ENCODE results near the gene COL23A1. TPM values are rescaled to one million over a fixed set of nuclear protein-coding genes. Genes with fewer than 3 reads are reported as not detected.

Gene COL23A1
- total and polyA plus RNA-seq, 2 of the 8 experiments (the other 6 are each of a cell fraction or from before 2014, with no cell fraction given) = 3.1 to 4.7 TPM

DNA sequence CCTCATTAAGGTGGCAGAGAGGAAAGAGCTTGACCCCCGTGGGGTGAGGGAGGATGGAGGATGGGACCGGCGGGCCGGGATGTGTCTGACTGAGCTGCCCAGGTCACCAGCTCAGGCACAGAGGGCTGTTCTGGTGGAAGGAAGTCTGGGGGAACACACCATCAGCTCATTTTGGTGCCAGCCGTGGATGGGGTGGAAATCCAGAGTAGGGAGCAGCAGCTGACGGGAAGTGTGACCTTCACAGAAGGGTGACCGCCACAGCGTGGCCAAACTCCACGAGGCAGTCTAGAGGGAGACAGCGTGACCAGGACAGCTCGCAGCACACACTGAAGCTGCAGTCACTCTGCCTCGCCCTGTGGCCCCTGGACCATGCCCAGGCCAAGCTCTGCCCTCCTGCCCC is 312.3 kb downstream of the COL23A1 start:
- Histone ChIP-seq H2BK120ac (replicated peaks; ENCODE audit: low read depth, low read length) (no peak overlapping the region), H3K18ac (ENCODE audit: extremely low read depth, low read length) (no peak overlapping the region), H3K4ac (replicated peaks; ENCODE audit: insufficient read length, low read depth, low read length) (no peak overlapping the region), H3K27me3 (replicated peaks in 1 of 4; ENCODE audit: control insufficient read depth in 3 of 4, extremely low read depth in 1 of 4, insufficient read depth in 3 of 4, low read length in 3 of 4) (peaks cover 0 to 10% (median 2%) of the 10 kb centered on the region in 4 experiments; a peak in 4 of 7 replicates), H3K14ac (ENCODE audit: insufficient read length) (no peak overlapping the region), H3K4me2 (ENCODE audit: insufficient read depth in 1 of 2, low read depth in 2 of 2, low read length in 2 of 2) (no peak overlapping the region), H3K79me1 (ENCODE audit: low read depth, low read length) (no peaks in the 10 kb centered on the region), H3K23me2 (ENCODE audit: low read depth, low read length) (no peaks in the 10 kb centered on the region), H3K23ac (ENCODE audit: insufficient read length) (no peak overlapping the region), H2BK5ac (ENCODE audit: low read depth, low read length) (no peak overlapping the region), H2BK12ac (ENCODE audit: low read depth, low read length) (no peak overlapping the region; the same call in 1 of the 2 replicates), H3K9me3 (ENCODE audit: insufficient read depth in 2 of 2, low read depth in 1 of 2, low read length in 1 of 2) (no peaks in the 10 kb centered on the region), H4K8ac (ENCODE audit: extremely low read depth, insufficient read depth, low read length) (no peak overlapping the region), H3K56ac (replicated peaks; ENCODE audit: insufficient read length, low read depth, low read length) (no peak overlapping the region), H4K91ac (replicated peaks; ENCODE audit: insufficient read length, low read length) (no peak overlapping the region), H3K4me3 (ENCODE audit: extremely low read depth in 1 of 4, insufficient read depth in 2 of 4, low read depth in 3 of 4, low read length in 4 of 4) (no peak overlapping the region), H2BK15ac (ENCODE audit: low read length) (no peak overlapping the region), H4K20me1 (replicated peaks in 1 of 2; ENCODE audit: control insufficient read depth in 1 of 2, insufficient read depth in 2 of 2, low read length in 2 of 2) (peaks cover 0 to 3% of the 10 kb centered on the region in 2 experiments), H2AK5ac (ENCODE audit: low read depth, low read length) (no peak overlapping the region), H3K36me3 (ENCODE audit: control insufficient read depth in 2 of 4, insufficient read depth in 4 of 4, low read length in 3 of 4) (no peaks in the 10 kb centered on the region), H2BK20ac (ENCODE audit: low read length) (no peak overlapping the region), H3K27ac (ENCODE audit: low read depth, low read length) (no peak overlapping the region), H2AFZ (ENCODE audit: low read length) (no peak overlapping the region), H4K5ac (ENCODE audit: insufficient read length, low read depth, low read length) (no peak overlapping the region), H3K79me2 (ENCODE audit: control insufficient read depth in 1 of 2, insufficient read depth in 2 of 2, low read length in 2 of 2) (no peaks in the 10 kb centered on the region), H3K9ac (replicated peaks in 1 of 4; ENCODE audit: extremely low read depth in 1 of 4, low read depth in 3 of 4, low read length in 3 of 4) (no peak overlapping the region), H3K4me1 (replicated peaks in 1 of 4; ENCODE audit: control insufficient read depth in 3 of 4, insufficient read depth in 4 of 4, low read length in 3 of 4) (peaks cover 0 to 4% (median 2%) of the 10 kb centered on the region in 4 experiments; a peak in 2 of 7 replicates)
- CTCF ChIA-PET (ENCODE audit: partially characterized antibody) = interaction anchor here (0.5 to 10.0 kb wide), 21 partner anchors 11 to 1193 kb away, joined by 3 to 131 read pairs (median 4); partner anchors contain the start of gene COL23A1
- 73% methylated on average over 12 of the region's 12 CpGs; no CpG with 5 or more reads in 1 of the 2 experiments for WGBS, 2 experiments (ENCODE audit: extremely low coverage in 1 of 2, insufficient coverage in 1 of 2, insufficient read length in 1 of 2, insufficient replicate concordance in 2 of 2, low coverage in 1 of 2, low lambda C conversion rate in 2 of 2, missing lambda C conversion rate in 1 of 2)
- POLR2A ChIA-PET (ENCODE audit: partially characterized antibody) = interaction anchor here (0.6 kb wide), 1 partner anchor 42 kb away, joined by 4 read pairs; no protein-coding TSS in a partner anchor
- FAIRE-seq (no peak), DNase-seq (ENCODE audit: low read depth in 1 of 2, low spot score in 2 of 2) (no peak)
- TF ChIP-seq SRF (IDR thresholded peaks at IDR 0.05; ENCODE audit: low read depth, low read length) = no peak
- no peak for TF ChIP-seq RNF2 (IDR thresholded peaks at IDR 0.05; ENCODE audit: borderline replicate concordance, low read depth, low read length, missing control alignments, poor library complexity, severe bottlenecking)
- no peak for TF ChIP-seq SIX5 (IDR thresholded peaks at IDR 0.05; ENCODE audit: low read depth, low read length)
- TF ChIP-seq CBX5 (IDR thresholded peaks at IDR 0.05; ENCODE audit: low read depth, low read length) = no peak
- TF ChIP-seq PHF8 (conservative IDR thresholded peaks at IDR 0.05; ENCODE audit: low read depth, low read length) = no peak
- TF ChIP-seq, protein P1, sequence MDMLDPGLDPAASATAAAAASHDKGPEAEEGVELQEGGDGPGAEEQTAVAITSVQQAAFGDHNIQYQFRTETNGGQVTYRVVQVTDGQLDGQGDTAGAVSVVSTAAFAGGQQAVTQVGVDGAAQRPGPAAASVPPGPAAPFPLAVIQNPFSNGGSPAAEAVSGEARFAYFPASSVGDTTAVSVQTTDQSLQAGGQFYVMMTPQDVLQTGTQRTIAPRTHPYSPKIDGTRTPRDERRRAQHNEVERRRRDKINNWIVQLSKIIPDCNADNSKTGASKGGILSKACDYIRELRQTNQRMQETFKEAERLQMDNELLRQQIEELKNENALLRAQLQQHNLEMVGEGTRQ (IDR thresholded peaks at IDR 0.05; ENCODE audit: low read length) = no peak
- no peak for TF ChIP-seq SIN3A (conservative IDR thresholded peaks at IDR 0.05 in 1 of 2, IDR thresholded peaks at IDR 0.05 in 1 of 2; ENCODE audit: low read depth in 1 of 2, low read length in 2 of 2)
- no peak for TF ChIP-seq RXRA (IDR thresholded peaks at IDR 0.05; ENCODE audit: insufficient read depth, low read depth, low read length)
- no peak for TF ChIP-seq CHD1 (IDR thresholded peaks at IDR 0.05; ENCODE audit: low read depth, low read length)
- TF ChIP-seq ZNF274 (IDR thresholded peaks at IDR 0.05; ENCODE audit: borderline replicate concordance, extremely low read depth, low read length) = no peak

Measured in H1 (cell line).